Measurements from ENCODE around the gene BCL2A1. TPM values are rescaled to one million over a fixed set of nuclear protein-coding genes. Genes with fewer than 3 reads are reported as not detected.
"Not testable (repeated sequence)": the region's sequence is repeated elsewhere in the genome, so short reads cannot be mapped to it uniquely, and the experiment has no call there.

BCL2A1 gene
- total RNA-seq, 1 donor from 2014 or later: not detected

DNA sequence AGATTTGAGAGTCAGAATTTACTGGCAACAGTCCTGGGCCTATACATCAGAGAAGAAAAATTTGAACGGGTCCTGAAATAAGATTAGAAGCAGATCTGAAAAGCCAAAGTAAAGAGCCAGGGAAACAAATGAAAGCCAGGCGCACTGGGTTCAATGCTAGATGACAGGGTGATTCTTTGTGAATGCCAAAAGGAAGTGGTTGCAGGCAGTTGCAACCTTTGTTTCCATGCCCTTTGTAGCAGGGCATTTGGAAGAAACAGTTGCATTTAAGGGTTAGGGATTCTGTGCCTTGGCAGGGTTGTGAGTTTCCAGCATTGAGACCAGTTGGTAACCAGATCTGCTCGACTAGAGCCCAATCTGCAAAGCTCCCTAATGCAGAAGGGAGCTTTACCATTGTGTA is 37.8 kb downstream of the BCL2A1 start:
- Mint-ChIP-seq H3K4me3 (ENCODE audit: unreplicated experiment) (no peak overlapping the region), H3K4me1 (ENCODE audit: low read depth, unreplicated experiment) (no peaks in the 10 kb centered on the region), H3K36me3 (ENCODE audit: unreplicated experiment) (no peaks in the 10 kb centered on the region), H3K9me3 (ENCODE audit: unreplicated experiment) (no peaks in the 10 kb centered on the region), H3K27ac (ENCODE audit: unreplicated experiment) (no peak overlapping the region), H3K27me3 (ENCODE audit: unreplicated experiment) (peaks cover 2% of the 10 kb centered on the region)
- TF ChIP-seq, protein P1, sequence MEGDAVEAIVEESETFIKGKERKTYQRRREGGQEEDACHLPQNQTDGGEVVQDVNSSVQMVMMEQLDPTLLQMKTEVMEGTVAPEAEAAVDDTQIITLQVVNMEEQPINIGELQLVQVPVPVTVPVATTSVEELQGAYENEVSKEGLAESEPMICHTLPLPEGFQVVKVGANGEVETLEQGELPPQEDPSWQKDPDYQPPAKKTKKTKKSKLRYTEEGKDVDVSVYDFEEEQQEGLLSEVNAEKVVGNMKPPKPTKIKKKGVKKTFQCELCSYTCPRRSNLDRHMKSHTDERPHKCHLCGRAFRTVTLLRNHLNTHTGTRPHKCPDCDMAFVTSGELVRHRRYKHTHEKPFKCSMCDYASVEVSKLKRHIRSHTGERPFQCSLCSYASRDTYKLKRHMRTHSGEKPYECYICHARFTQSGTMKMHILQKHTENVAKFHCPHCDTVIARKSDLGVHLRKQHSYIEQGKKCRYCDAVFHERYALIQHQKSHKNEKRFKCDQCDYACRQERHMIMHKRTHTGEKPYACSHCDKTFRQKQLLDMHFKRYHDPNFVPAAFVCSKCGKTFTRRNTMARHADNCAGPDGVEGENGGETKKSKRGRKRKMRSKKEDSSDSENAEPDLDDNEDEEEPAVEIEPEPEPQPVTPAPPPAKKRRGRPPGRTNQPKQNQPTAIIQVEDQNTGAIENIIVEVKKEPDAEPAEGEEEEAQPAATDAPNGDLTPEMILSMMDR (IDR thresholded peaks at IDR 0.05; ENCODE audit: partially characterized antibody, unreplicated experiment): no peak
- no peak for DNase-seq

DNA sequence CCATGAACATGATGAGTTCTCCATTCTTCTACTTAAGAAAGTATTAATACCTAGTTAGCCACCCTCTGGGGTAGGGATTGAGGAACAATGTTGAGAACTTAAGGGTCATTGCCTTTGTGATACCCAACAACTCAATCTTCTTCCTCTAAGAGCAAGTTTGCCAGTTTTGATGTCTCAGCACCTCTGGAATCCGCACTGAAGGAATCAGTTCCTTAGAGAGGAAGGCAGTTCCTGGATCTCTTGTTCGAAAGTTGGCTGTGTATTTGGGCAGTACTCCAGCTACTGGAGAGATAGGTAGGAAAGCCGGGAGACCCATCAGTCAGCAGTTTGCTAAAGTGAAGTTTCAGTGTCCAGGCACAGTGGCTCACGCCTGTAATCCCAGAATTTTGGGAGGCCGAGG is 38.5 kb downstream of the BCL2A1 start:
- H3K36me3 Mint-ChIP-seq (ENCODE audit: unreplicated experiment): no peaks in the 10 kb centered on the region
- H3K4me3 Mint-ChIP-seq (ENCODE audit: unreplicated experiment): no peak overlapping the region
- DNase-seq: no peak
- TF ChIP-seq, protein P1 (IDR thresholded peaks at IDR 0.05; ENCODE audit: partially characterized antibody, unreplicated experiment): no peak
- H3K27ac Mint-ChIP-seq (ENCODE audit: unreplicated experiment): no peak overlapping the region
- H3K27me3 Mint-ChIP-seq (ENCODE audit: unreplicated experiment): peaks cover 2% of the 10 kb centered on the region
- no peaks in the 10 kb centered on the region for H3K9me3 Mint-ChIP-seq (ENCODE audit: unreplicated experiment)
- no peaks in the 10 kb centered on the region for H3K4me1 Mint-ChIP-seq (ENCODE audit: low read depth, unreplicated experiment)

DNA sequence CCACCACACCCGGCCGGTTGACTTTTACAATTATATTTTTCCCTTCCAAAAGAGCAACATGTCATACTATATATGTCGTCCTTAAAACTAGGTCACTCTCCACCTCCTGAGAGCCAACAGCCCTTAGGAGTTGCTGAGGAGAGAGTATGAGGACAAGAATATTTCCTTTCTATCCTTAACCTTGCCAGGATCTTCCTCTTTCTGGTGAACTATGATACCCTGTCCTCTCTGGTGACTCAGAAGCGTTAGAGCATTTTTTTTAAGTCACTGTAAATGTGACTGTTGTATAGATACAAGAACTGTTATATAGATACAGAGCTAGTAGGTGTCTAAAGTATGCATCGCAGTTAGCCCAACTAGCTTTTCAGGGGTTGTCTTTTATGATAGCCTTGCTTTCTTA is 40.5 kb downstream of the BCL2A1 start:
- Mint-ChIP-seq H3K4me3 (ENCODE audit: unreplicated experiment) (no peak overlapping the region), H3K27me3 (ENCODE audit: unreplicated experiment) (no peaks in the 10 kb centered on the region), H3K9me3 (ENCODE audit: unreplicated experiment) (peaks cover 3% of the 10 kb centered on the region), H3K27ac (ENCODE audit: unreplicated experiment) (no peak overlapping the region), H3K36me3 (ENCODE audit: unreplicated experiment) (peaks cover 5% of the 10 kb centered on the region), H3K4me1 (ENCODE audit: low read depth, unreplicated experiment) (no peaks in the 10 kb centered on the region)
- no peak for DNase-seq
- TF ChIP-seq, protein P1 (IDR thresholded peaks at IDR 0.05; ENCODE audit: partially characterized antibody, unreplicated experiment): no peak

DNA sequence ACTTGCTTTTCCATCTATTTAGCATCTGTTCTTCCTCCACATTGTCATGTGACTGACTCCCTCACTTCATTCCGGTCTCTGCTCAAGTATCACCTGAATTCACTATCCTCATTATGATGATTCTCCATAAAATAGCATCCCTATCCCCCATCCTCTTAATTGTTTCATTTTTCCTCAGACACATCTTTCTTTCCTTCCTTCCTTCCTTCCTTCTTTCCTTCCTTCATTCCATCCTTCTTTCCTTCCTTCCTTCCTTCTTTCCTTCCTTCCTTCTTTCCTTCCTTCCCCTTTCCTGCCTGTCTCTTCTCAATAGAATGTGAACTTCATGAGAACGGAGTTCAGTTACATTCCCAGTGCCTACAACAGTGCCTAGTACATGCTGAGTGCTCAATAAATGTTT is 41.6 kb downstream of the BCL2A1 start:
- peaks cover 5% of the 10 kb centered on the region for H3K9me3 Mint-ChIP-seq (ENCODE audit: unreplicated experiment)
- peaks cover 5% of the 10 kb centered on the region for H3K36me3 Mint-ChIP-seq (ENCODE audit: unreplicated experiment)
- no peak for DNase-seq
- no peak overlapping the region for H3K4me3 Mint-ChIP-seq (ENCODE audit: unreplicated experiment)
- TF ChIP-seq, protein P1 (IDR thresholded peaks at IDR 0.05; ENCODE audit: partially characterized antibody, unreplicated experiment): no peak
- peaks cover 1% of the 10 kb centered on the region for H3K27me3 Mint-ChIP-seq (ENCODE audit: unreplicated experiment)
- H3K27ac Mint-ChIP-seq (ENCODE audit: unreplicated experiment): no peak overlapping the region
- H3K4me1 Mint-ChIP-seq (ENCODE audit: low read depth, unreplicated experiment): no peaks in the 10 kb centered on the region

DNA sequence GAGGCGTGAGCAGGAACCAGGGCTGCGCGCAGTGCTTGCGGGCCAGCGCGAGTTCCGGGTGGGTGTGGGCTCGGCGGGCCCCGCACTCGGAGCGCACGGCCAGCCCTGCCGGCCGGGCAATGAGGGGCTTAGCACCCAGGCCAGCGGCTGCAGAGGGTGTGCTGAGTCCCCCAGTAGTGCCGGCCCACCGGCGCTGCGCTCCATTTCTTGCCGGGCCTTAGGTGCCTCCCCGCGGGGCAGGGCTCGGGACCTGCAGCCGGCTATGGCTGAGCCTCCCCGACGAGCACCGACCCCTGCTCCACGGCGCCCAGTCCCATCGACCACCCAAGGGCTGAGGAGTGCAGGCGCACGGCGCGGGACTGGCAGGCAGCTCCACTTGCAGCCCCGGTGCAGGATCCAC is 44.9 kb downstream of the BCL2A1 start:
- not testable (repeated sequence) for H3K27me3 Mint-ChIP-seq (ENCODE audit: unreplicated experiment); H3K36me3 Mint-ChIP-seq (ENCODE audit: unreplicated experiment); DNase-seq; H3K4me1 Mint-ChIP-seq (ENCODE audit: low read depth, unreplicated experiment); H3K27ac Mint-ChIP-seq (ENCODE audit: unreplicated experiment); H3K4me3 Mint-ChIP-seq (ENCODE audit: unreplicated experiment)
- H3K9me3 Mint-ChIP-seq (ENCODE audit: unreplicated experiment): peaks cover 17% of the 10 kb centered on the region

DNA sequence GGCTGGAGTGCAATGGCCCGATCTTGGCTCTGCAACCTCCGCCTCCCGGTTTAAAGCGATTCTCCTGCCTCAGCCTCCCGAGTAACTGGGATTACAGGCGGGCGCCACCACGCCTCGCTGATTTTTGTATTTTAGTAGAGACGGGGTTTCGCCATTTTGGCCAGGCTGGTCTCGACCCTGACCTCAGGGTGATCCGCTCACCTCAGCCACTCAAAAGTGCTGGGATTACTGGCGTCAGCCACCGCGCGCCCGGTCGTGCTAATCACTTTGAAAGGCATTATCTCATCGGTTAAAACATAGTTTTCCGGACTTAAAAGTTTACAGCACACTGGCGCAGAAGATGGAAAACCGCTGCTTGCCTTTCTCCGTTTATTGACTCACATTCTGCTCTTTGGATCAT is 46.6 kb downstream of the BCL2A1 start:
- Mint-ChIP-seq H3K36me3 (ENCODE audit: unreplicated experiment) (peaks cover 18% of the 10 kb centered on the region), H3K4me1 (ENCODE audit: low read depth, unreplicated experiment) (no peaks in the 10 kb centered on the region), H3K4me3 (ENCODE audit: unreplicated experiment) (peak overlapping the region; percentile 61), H3K9me3 (ENCODE audit: unreplicated experiment) (peaks cover 24% of the 10 kb centered on the region), H3K27me3 (ENCODE audit: unreplicated experiment) (peaks cover 8% of the 10 kb centered on the region), H3K27ac (ENCODE audit: unreplicated experiment) (no peak overlapping the region)
- DNase-seq: no peak
- TF ChIP-seq, protein P1 (IDR thresholded peaks at IDR 0.05; ENCODE audit: partially characterized antibody, unreplicated experiment): no peak
